ENCODE measurements around the gene NSFL1C.
"Not testable (repeated sequence)": the region's sequence is repeated elsewhere in the genome, so short reads cannot be mapped to it uniquely, and the experiment has no call there.

The NSFL1C gene

DNA sequence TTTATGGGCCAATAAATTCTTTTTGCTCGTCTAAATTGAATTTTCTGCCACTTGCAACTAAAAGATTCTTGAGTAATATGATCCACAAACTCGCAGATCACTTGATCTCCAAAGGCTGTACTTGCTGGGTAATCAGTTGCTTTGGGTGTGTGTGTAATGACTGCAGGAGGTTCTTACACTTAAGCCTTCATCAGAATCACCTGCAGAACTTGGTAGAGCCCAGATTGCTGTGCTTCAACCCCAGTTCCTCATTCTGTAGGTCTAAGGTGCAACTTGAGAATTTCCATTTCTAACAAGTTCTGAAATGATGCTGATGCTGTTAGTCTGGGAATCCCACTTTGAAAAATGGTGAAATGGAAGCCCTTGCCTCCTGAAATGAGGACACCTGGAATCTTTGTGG lies 60.8 kb downstream of the NSFL1C start:
- TF ChIP-seq, protein P1, sequence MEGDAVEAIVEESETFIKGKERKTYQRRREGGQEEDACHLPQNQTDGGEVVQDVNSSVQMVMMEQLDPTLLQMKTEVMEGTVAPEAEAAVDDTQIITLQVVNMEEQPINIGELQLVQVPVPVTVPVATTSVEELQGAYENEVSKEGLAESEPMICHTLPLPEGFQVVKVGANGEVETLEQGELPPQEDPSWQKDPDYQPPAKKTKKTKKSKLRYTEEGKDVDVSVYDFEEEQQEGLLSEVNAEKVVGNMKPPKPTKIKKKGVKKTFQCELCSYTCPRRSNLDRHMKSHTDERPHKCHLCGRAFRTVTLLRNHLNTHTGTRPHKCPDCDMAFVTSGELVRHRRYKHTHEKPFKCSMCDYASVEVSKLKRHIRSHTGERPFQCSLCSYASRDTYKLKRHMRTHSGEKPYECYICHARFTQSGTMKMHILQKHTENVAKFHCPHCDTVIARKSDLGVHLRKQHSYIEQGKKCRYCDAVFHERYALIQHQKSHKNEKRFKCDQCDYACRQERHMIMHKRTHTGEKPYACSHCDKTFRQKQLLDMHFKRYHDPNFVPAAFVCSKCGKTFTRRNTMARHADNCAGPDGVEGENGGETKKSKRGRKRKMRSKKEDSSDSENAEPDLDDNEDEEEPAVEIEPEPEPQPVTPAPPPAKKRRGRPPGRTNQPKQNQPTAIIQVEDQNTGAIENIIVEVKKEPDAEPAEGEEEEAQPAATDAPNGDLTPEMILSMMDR (IDR thresholded peaks at IDR 0.05; ENCODE audit: borderline replicate concordance, extremely low read depth, low read length, poor library complexity, severe bottlenecking) = no peak
- TF ChIP-seq EZH2 (IDR thresholded peaks at IDR 0.05; ENCODE audit: borderline replicate concordance, low read depth, low read length, severe bottlenecking) = no peak
- ATAC-seq (ENCODE audit: insufficient read depth, low read depth) (no peak), DNase-seq (no peak)
- H3K4me2 ChIP-seq (ENCODE audit: insufficient read depth, low read length) = no peak overlapping the region
- H3K27me3 ChIP-seq (ENCODE audit: insufficient read depth, low read length, poor library complexity) = no peaks in the 10 kb centered on the region
- H3K9ac ChIP-seq (ENCODE audit: low read depth, low read length) = no peak overlapping the region
- H3K36me3 ChIP-seq (ENCODE audit: insufficient read depth, low read length) = no peaks in the 10 kb centered on the region
- peaks cover 5% of the 10 kb centered on the region for H3K9me3 ChIP-seq (ENCODE audit: insufficient read depth, low read length, severe bottlenecking)
- no peak overlapping the region for H3K4me3 ChIP-seq (ENCODE audit: low read depth in 1 of 2, low read length in 2 of 2)
- H3K79me2 ChIP-seq (ENCODE audit: insufficient read depth, low read length) = no peaks in the 10 kb centered on the region
- no peaks in the 10 kb centered on the region for H4K20me1 ChIP-seq (ENCODE audit: insufficient read depth, low read length)
- no peak overlapping the region for H3K27ac ChIP-seq (ENCODE audit: low read length)
- peaks cover 9% of the 10 kb centered on the region for H3K4me1 ChIP-seq (ENCODE audit: insufficient read depth, low read length)
- H2AFZ ChIP-seq (ENCODE audit: low read depth, low read length) = no peak overlapping the region

DNA sequence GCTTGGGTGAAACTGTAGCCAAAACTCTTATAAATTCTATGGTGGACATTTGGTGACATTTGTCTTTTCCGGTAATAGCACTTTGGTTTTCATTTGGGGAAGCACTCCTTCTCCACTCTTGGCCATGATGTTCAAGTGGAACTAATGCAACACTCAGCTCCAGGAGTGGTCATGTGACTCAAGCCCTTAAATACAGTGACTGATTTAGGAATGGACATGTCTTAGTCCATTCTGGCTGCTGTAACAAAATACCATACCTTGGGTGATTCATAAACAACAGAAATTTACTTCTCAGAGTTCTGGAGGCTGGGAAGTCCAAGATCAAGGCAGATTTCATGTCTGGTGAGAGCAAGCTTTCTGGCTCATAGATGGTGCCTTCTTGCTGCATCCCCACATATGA lies 63.0 kb downstream of the NSFL1C start:
- Histone ChIP-seq H3K27me3 (ENCODE audit: insufficient read depth, low read length, poor library complexity) (no peaks in the 10 kb centered on the region), H3K79me2 (ENCODE audit: insufficient read depth, low read length) (no peaks in the 10 kb centered on the region), H2AFZ (ENCODE audit: low read depth, low read length) (no peak overlapping the region), H3K36me3 (ENCODE audit: insufficient read depth, low read length) (no peaks in the 10 kb centered on the region), H3K4me1 (ENCODE audit: insufficient read depth, low read length) (peaks cover 9% of the 10 kb centered on the region), H3K27ac (ENCODE audit: low read length) (no peak overlapping the region), H3K4me3 (ENCODE audit: low read depth in 1 of 2, low read length in 2 of 2) (no peak overlapping the region), H3K4me2 (ENCODE audit: insufficient read depth, low read length) (no peak overlapping the region), H4K20me1 (ENCODE audit: insufficient read depth, low read length) (no peaks in the 10 kb centered on the region), H3K9ac (ENCODE audit: low read depth, low read length) (no peak overlapping the region), H3K9me3 (ENCODE audit: insufficient read depth, low read length, severe bottlenecking) (peaks cover 5% of the 10 kb centered on the region)
- ATAC-seq (ENCODE audit: insufficient read depth, low read depth) (no peak), DNase-seq (no peak)
- TF ChIP-seq, protein P1 (IDR thresholded peaks at IDR 0.05; ENCODE audit: borderline replicate concordance, extremely low read depth, low read length, poor library complexity, severe bottlenecking) = no peak
- no peak for TF ChIP-seq EZH2 (IDR thresholded peaks at IDR 0.05; ENCODE audit: borderline replicate concordance, low read depth, low read length, severe bottlenecking)

DNA sequence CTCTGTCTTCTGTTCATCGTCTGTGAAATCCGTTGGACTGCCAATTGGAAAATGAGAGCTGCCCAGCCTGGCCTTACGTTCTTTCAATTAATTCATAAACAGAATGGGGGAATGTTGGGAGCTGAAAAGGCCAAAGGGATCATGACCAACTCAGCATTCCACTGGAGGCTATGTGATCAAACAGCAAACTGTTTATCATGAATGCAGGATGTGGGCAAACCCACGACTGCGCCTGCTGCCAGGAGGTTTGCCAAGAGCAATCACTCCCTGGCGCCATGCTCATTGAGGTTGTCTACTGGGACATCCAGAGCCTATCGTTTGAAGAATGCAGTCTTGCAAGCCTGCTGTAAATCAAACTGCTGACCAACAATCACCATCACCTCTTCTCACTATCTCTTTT lies 64.5 kb downstream of the NSFL1C start:
- H3K27me3 ChIP-seq (ENCODE audit: insufficient read depth, low read length, poor library complexity) = no peaks in the 10 kb centered on the region
- no peaks in the 10 kb centered on the region for H3K79me2 ChIP-seq (ENCODE audit: insufficient read depth, low read length)
- peak; percentile 70 for DNase-seq
- no peak overlapping the region for H3K9ac ChIP-seq (ENCODE audit: low read depth, low read length)
- TF ChIP-seq EZH2 (IDR thresholded peaks at IDR 0.05; ENCODE audit: borderline replicate concordance, low read depth, low read length, severe bottlenecking) = no peak
- TF ChIP-seq, protein P1 (IDR thresholded peaks at IDR 0.05; ENCODE audit: borderline replicate concordance, extremely low read depth, low read length, poor library complexity, severe bottlenecking) = no peak
- no peaks in the 10 kb centered on the region for H3K36me3 ChIP-seq (ENCODE audit: insufficient read depth, low read length)
- H2AFZ ChIP-seq (ENCODE audit: low read depth, low read length) = no peak overlapping the region
- H3K4me2 ChIP-seq (ENCODE audit: insufficient read depth, low read length) = no peak overlapping the region
- ATAC-seq (ENCODE audit: insufficient read depth, low read depth) = peak; percentile 86
- no peak overlapping the region for H3K4me3 ChIP-seq (ENCODE audit: low read depth in 1 of 2, low read length in 2 of 2)
- no peaks in the 10 kb centered on the region for H4K20me1 ChIP-seq (ENCODE audit: insufficient read depth, low read length)
- H3K27ac ChIP-seq (ENCODE audit: low read length) = no peak overlapping the region
- no peaks in the 10 kb centered on the region for H3K9me3 ChIP-seq (ENCODE audit: insufficient read depth, low read length, severe bottlenecking)
- peaks cover 22% of the 10 kb centered on the region for H3K4me1 ChIP-seq (ENCODE audit: insufficient read depth, low read length)

DNA sequence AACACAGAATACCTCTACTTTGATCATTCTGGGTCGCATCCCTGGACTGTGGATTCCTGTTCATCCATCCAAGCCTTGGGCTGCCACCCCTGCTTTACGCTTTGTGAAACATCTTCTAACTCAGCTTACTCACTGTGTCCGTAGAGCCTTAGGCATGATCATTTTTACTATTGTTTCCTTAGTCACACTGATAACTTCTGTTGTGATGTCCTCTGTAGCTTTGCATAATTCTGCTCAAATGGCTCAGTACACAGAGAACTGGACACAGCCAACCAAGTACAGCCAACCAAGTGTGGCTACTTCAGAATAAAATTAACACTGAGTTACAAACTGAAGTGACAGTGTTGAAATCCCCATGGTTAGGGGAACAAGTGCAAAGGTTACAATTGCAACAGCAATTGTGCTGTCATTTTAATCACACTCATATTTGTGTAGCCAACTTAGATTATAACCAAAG lies 65.2 kb downstream of the NSFL1C start:
- Histone ChIP-seq H3K4me1 (ENCODE audit: insufficient read depth, low read length) (peaks cover 28% of the 10 kb centered on the region), H4K20me1 (ENCODE audit: insufficient read depth, low read length) (no peaks in the 10 kb centered on the region), H3K79me2 (ENCODE audit: insufficient read depth, low read length) (no peaks in the 10 kb centered on the region), H3K27ac (ENCODE audit: low read length) (no peak overlapping the region), H3K9ac (ENCODE audit: low read depth, low read length) (no peak overlapping the region), H3K4me2 (ENCODE audit: insufficient read depth, low read length) (no peak overlapping the region), H3K9me3 (ENCODE audit: insufficient read depth, low read length, severe bottlenecking) (no peaks in the 10 kb centered on the region), H3K36me3 (ENCODE audit: insufficient read depth, low read length) (no peaks in the 10 kb centered on the region), H3K27me3 (ENCODE audit: insufficient read depth, low read length, poor library complexity) (no peaks in the 10 kb centered on the region), H2AFZ (ENCODE audit: low read depth, low read length) (no peak overlapping the region), H3K4me3 (ENCODE audit: low read depth in 1 of 2, low read length in 2 of 2) (no peak overlapping the region)
- no peak for TF ChIP-seq EZH2 (IDR thresholded peaks at IDR 0.05; ENCODE audit: borderline replicate concordance, low read depth, low read length, severe bottlenecking)
- TF ChIP-seq, protein P1 (IDR thresholded peaks at IDR 0.05; ENCODE audit: borderline replicate concordance, extremely low read depth, low read length, poor library complexity, severe bottlenecking) = no peak
- DNase-seq (no peak), ATAC-seq (ENCODE audit: insufficient read depth, low read depth) (no peak)

DNA sequence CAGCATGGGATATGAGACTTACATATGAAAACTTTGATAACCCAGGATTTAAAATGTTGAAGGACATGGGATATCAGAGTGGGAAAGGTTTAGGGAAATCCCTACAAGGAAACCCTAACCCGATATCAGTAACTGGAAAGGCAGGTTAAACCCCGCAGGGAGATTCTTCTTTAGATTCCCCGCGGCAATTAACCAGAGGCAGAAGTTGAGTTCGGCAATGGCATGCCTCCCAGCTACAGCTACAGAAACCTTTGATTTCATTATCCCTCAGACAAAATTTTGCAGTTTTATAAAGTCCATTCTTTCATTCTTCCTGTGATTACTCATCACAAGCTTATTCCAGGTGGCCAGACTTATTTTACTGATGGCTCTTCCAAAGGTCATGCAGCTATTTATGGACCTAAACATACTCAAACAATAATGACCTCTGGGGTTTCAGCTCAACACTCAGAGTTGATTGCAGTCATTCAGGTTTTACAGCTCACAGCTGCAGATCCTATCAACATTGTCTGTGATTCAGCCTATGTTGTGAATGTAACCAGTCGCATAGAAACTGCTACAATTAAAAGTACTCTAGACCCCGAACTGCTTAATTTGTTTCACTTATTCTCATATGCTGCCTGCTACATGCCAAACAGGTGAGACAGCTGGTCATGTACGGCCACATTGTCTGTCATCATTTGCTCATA lies 66.8 kb downstream of the NSFL1C start:
- not testable (repeated sequence) for H2AFZ ChIP-seq (ENCODE audit: low read depth, low read length); H3K4me3 ChIP-seq (ENCODE audit: low read depth in 1 of 2, low read length in 2 of 2); H3K4me2 ChIP-seq (ENCODE audit: insufficient read depth, low read length); DNase-seq; H4K20me1 ChIP-seq (ENCODE audit: insufficient read depth, low read length); H3K36me3 ChIP-seq (ENCODE audit: insufficient read depth, low read length); H3K9ac ChIP-seq (ENCODE audit: low read depth, low read length); H3K27ac ChIP-seq (ENCODE audit: low read length); ATAC-seq (ENCODE audit: insufficient read depth, low read depth); H3K9me3 ChIP-seq (ENCODE audit: insufficient read depth, low read length, severe bottlenecking); H3K79me2 ChIP-seq (ENCODE audit: insufficient read depth, low read length); H3K27me3 ChIP-seq (ENCODE audit: insufficient read depth, low read length, poor library complexity)
- peaks cover 39% of the 10 kb centered on the region for H3K4me1 ChIP-seq (ENCODE audit: insufficient read depth, low read length)
